Panc1 (cell line): ENCODE results near the gene ADAMTS13.

Source experiments
- CTCF ChIP-seq: fragments of 450-650 bp; IDR thresholded peaks from 2 replicates; pipeline ENCODE4 v1.5.1; 2017; ENCODE audit warnings: mild to moderate bottlenecking
- POLR2AphosphoS5 ChIP-seq: IDR thresholded peaks from 2 replicates; pipeline ENCODE4 v1.6.1; 2012; ENCODE audit warnings: mild to moderate bottlenecking, low read depth, low read length, moderate library complexity
- REST ChIP-seq, 2 experiments: IDR thresholded peaks; 2 replicates each; pipeline ENCODE4 v1.6.1; 2011 to 2012; ENCODE audit warnings: low read depth in 2 of 2, control low read depth in 1 of 2, low read length in 1 of 2, mild to moderate bottlenecking in 1 of 2, moderate library complexity in 1 of 2; ENCODE audit not compliant: insufficient read depth in 1 of 2
- SIN3A ChIP-seq: IDR thresholded peaks from 2 replicates; pipeline ENCODE4 v1.6.1; 2012; ENCODE audit warnings: low read depth, mild to moderate bottlenecking, low read length, moderate library complexity, borderline replicate concordance; ENCODE audit not compliant: insufficient read depth
- TCF7L2 ChIP-seq: IDR thresholded peaks from 2 replicates; pipeline ENCODE4 v1.6.1; 2011; ENCODE audit warnings: mild to moderate bottlenecking, low read depth, low read length, inconsistent platforms

- TF ChIP-seq CTCF (no peak), POLR2AphosphoS5 (no peak), REST (IDR thresholded peaks at IDR 0.05; ENCODE audit: insufficient read depth in 1 of 2, low read depth in 2 of 2, low read length in 1 of 2) (no peak), TCF7L2 (no peak), SIN3A (no peak)
These were observed 69.4 kb downstream of the ADAMTS13 start for GRCh38 chr9:133491656-133491925.
